Colon (tissue), 2 donors: ENCODE measurements around the gene NAPB.

Experiments used
- FAIRE-seq: peaks from 2 replicates; lab custom pipeline; 2012; peaks lifted over from hg19 to GRCh38; lab: Jason Lieb, UNC
- donor health status: control.
- donor health status: control.

NAPB gene

DNA sequence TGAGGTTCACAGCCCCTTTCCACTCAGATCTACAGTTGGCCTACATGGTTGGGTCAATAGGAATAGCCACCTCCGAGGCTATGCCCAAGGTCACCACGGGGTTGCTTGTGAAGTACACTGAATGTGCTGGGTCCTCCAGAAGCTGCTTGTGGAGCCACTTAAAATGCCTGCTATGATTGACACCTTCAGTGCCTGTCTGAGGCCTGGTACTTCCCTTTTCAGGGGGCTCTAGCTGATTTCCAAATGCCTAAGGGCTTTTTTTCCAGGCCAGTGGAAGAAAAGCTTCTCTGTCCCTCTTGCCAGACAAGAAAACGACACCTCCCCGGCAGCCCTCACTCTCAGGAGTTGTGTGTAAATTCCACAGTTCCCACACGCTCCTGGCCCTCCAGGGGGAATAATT lies 77.0 kb downstream of the NAPB start:
- no peak for FAIRE-seq

DNA sequence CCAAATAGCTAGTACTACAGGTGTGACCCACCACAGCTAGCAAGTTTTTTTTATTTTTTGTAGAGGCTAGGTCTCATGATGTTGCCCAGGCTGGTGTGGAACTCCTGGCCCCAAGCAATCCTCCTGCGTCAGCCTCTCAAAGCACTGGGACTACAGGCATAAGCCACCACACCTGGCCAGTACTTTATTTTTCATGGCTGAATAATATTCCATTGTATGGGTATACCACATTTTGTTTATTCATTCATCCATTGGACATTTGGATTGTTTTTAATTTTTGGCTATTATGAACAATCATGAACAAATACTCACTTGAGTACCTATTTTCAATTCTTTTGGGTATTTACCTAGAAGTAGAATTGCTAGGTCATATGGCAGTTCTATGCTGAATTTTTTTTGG lies 77.7 kb downstream of the NAPB start:
- FAIRE-seq = no peak

DNA sequence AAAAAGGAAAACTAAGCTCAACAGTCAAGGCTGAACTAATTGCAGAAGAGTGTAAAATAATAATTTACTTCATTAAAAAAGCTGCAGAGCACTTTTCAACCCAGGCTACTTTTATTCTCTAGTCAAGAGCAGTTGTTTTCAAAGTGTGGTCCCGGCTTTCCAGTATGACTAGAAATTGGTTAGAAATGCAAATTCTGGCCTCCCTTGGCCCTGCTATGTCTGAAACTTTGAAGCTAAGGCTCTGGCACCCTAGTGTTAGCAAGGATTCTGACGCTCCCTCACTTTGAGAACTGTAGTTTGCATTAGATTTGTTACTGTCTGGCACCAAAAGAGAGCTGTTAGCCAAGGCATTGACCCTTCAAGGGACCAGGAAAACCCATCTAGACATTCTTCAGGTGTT lies 80.2 kb downstream of the NAPB start:
- FAIRE-seq = no peak

DNA sequence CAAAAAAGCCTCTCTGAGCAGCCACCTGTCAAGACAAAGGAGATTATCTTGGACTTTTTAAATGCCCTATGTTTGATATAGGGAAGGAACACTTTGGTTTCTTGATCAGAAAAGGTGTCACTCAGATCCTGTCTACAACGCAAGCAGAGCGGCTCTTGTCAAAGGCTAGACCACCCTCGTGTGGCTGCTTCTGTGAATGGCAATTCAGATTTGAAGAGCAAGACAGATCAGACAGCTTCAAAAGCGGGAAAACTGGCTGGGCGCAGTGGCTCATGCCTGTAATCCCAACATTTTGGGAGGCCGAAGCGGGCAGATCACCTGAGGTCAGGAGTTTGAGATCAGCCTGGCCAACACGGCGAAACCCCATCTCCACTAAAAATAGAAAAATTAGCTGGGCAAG lies 80.8 kb downstream of the NAPB start:
- no peak for FAIRE-seq

DNA sequence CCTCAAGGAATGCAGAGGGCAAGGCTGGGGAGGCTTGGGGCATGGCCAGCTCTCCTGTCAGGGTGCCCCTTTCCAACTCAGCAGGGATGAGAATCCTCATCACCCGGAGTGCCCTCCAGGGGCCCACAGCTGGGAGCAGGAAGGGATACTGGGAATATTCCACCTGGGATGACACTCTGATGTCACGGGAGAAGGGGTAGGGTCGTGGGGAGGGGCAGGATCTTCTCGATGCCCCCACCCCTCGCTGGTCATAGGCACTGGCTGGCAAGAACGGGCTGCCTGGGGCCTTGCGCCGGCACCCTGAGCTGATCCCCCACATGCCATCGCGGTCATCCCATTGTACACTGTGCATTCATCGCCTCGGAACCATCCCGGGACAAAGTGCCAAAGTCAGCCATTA lies 81.3 kb downstream of the NAPB start:
- no peak for FAIRE-seq

DNA sequence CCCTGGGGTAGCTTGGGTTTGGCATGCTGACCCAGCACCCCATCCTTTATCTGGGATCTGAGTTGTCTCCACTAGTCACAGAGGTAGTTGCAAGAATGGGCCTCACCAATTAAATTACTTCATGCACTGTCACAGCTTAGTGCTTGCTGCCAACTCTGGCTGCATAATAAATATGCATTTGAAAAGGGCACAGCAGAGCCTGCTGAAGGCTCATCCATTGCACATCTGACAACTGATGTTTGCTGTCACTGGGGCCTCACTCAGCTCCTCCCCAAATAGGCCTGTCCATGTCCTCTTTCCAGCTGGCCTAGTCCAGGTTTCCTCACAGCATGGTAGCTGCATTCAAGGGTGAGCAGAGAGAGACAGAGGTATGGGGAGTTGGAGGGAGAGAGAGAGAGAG lies 84.0 kb downstream of the NAPB start:
- no peak for FAIRE-seq

DNA sequence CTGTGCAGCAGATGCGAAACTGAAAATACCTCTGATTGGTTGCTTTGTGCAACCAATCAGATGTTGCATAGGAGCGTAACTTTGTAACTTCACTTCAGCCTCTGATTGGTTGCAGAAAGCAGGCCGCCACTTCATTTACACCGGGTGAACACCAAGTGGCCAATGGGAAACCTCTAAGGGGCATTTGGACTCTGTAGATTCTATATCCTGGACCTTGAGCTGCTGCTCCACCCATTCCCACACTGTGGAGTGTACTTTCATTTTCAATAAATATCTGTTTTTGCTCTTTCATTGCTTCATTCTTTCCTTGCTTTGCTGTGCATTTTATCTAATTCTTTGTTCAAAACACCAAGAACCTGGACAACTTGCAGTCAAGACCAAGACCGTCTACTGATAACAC lies 84.8 kb downstream of the NAPB start:
- FAIRE-seq = no peak

DNA sequence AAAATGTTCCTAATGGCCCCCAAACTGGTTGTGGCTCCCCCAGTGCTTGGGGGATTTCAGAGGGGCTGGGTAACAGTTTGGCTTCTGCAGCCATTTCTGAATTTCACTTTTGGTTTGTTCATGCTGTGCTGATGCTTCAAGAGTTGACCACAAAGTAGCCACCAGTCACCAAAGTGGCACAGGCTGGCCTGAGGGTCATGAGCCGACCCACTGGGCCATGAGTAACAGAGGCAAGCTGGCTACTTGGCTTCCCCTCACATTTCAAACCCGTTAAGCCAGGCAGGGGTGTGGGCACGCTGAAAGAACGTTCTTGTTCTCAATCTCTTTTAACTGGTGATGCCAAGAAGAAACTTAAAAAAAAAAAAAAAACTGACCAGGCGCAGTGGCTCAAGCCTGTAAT lies 85.8 kb downstream of the NAPB start:
- FAIRE-seq = no peak

DNA sequence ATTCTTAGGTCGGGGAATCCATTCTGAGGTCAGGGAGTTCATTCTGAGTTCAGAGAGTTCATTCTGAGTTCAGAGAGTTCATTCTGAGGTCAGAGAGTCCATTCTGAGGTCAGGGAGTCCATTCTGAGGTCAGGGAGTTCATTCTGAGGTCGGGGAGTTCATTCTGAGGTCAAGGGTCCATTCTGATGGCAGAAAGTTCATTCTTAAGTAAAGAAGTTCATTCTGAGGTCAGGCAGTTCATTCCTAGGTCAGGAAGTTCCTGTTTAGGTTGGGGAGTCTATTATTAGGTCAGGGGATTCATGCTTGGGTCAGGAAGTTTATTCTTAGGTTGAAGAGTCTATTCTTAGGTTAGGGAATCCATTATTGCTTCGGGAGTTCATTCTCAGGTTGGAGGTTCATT lies 87.2 kb downstream of the NAPB start:
- no peak for FAIRE-seq

DNA sequence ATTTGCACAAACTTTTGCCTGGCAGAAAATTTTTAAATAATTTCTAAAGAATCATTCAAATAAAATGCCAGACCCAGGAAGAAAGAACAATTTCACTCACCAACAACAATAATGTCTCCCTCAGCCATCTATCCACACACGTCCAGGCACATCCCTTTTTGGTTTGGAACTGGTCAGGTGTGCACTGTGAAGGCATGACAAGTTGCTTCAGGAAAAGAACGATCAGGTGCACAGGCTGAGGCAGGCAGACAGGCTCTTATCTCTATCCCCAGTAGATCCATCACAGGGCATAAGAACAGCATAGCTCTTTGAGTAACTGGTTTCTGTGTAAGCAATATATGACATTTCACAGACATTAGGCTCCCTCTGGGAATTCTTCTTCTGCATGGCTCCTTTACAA lies 88.8 kb downstream of the NAPB start:
- no peak for FAIRE-seq

DNA sequence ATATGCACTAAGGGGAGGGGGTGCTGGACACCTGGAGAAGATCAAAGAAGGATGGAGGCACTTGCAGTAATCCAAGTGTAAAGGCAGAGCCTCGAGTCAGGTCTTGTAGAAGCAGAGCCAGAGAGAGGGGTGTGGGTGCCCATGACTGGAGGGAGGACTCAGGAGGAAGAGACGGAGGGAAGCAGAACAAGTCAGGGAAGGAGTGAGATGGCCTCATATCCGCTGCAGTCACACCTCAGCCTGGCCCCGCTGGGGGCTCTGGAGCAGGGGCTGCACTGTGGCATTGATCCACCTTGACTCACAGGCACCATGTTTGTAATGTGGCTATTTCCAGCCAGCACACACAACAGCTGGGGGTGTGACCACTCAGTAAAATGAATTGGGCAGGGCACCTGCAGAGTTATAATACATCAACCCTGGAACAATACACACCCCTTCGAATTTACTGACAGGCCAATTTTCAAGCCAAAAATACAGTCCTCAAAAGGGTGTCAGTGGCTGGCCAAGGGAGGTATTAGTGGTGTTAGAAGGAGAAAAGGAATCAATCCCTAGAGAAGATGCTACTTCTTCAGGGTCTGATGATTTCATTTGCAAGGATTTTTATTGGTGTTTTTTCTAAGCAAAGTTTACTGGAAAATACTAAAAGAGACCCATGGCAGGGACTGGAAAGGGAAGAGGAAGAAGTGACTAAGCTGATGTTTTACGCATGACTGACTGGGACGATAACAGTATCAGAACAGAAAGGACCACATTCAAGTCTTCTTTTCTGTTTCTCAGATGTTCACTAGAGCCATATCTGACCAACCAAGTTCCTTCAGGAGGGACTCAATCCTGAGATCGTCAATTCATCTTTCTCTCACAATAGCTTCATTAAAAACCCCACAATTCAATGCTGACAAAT lies 89.6 kb downstream of the NAPB start:
- no peak for FAIRE-seq

DNA sequence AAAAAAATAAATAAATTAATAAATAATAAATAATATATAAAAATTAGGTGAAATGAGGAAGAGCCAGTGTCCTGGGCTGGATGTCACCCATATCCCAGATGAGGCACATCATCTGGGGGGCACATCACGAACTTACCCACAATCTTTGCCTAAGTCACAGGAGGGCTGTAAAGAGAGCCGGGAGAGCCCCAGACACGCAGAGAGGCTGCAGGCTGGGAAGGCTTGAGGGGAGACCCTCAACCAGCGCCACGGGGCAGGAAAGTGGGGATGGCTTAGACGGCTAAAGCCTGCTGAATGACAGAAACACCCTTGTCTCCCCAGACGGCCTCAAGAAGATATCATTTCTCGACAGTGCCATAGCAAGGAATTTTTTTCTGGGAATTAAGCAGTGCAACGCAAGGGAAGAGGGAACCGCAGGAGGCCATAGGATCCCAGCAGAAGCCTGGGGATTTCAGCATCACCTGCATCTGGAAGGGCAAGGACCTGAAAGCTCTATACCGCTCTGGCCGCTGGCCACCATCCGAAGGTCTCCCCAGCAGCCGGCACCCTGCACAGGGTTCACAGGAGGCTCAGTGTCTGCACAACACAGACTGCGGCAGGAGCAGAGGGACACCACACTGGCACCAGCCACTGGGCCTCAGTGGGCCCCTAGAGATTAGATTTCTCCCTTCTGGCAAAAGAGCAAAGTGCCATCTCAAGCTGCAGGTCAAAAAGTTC lies 93.5 kb downstream of the NAPB start:
- no peak for FAIRE-seq

DNA sequence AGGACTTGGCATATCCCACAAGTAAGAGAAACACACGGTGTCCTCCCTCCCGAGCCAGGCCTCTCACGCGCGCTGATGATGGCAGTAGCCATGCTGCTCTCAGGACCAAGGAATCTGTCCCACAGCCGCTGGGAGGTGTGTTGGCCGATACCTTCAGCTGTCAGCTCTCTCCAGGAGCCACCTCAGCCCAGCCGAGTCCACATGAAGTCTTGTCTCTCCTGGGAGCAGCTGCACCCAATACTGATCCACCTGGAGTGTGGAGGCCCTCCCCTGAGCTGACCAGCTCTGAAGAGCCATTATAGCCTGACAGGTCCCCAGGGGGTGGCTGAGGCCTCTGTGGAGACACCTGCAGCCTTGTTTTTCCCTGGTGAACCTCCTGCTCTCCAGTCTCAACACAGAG lies 94.5 kb downstream of the NAPB start:
- no peak for FAIRE-seq

DNA sequence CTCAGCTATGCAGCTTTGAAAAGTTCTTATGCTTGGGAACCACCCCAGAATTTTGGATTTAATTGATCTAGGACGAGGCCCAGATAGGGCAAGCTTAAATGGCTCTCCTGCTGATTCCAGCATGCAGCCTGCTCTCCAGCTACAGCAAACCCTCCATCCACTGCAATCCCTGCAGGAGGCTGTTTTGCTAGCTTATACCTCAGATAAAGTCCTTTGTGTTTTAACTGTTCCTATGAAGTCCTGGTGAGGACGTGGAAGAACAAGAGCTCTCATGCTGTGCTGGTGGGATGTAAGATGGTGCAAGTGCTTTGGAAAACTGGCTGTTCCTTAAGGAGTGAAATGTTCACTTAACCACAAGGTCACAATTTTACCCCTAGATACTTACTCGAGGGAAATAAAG lies 96.2 kb downstream of the NAPB start:
- no peak for FAIRE-seq
